ENCODE measurements around the gene CRTC3. TPM values are rescaled to one million over a fixed set of nuclear protein-coding genes. Genes with fewer than 3 reads are reported as not detected.

Gene CRTC3
- total and polyA plus RNA-seq, 2 of the 13 experiments (the other 11 are each of a cell fraction or from before 2014, with no cell fraction given) = 8.4 to 11.8 TPM

DNA sequence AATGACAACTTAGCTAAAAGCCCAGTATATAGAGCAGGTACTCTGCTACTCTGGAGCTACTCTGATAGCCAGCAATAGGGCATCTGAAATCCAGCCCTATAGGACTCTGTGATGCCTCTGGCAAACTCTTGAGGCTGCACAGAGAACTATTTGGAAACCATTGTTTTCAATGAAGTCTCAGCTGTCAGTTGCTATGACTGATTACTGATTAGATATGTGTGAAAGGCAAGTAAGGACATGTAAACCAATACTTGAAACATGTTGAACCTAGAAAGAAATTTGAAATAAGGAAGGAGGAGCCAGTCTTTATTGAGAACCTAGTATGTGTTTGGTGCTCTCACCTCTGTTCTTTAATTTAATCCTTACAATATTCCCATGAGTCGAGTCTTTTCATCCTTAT is 40.2 kb upstream of the CRTC3 start (continued):
- TF ChIP-seq ZNF230 (CRISPR knock-in tag; IDR thresholded peaks at IDR 0.05) (no peak), ZMYM2 (CRISPR knock-in tag; IDR thresholded peaks at IDR 0.05) (0 out of 2 replicates have a peak, but pooled peaks have one; percentile 1), ELF1 (CRISPR knock-in tag; IDR thresholded peaks at IDR 0.05) (no peak), HOXA5 (CRISPR knock-in tag; IDR thresholded peaks at IDR 0.05) (no peak), EHMT2 (IDR thresholded peaks at IDR 0.05; ENCODE audit: borderline replicate concordance, low read depth, low read length) (no peak), SMARCC2 (IDR thresholded peaks at IDR 0.05) (no peak), ZNF552 (CRISPR knock-in tag; IDR thresholded peaks at IDR 0.05; ENCODE audit: borderline replicate concordance) (no peak), AKAP8 (CRISPR knock-in tag; IDR thresholded peaks at IDR 0.05) (peak; percentile 3; the same call in 1 of the 2 replicates)

DNA sequence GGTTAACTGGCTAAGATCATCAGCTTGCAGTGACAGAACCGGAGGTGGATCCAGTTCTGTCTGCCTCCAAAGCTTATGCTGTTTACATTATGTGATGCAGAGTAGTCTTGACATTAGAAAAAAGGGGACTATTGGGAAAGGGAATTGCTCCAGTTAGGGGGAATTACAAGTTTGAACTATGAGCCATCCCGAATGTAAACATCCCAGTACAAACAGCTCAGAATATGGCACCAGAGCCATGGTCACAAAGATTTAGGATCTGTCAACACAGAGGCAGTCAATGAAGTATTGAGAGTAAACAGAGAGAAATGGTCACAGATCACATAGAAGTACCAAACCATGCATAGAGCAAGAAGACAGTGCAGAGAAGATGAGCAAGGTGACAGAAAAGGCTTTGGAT is 39.8 kb upstream of the CRTC3 start:
- no TSS peak for BruUV-seq (replicated peaks)
- Histone ChIP-seq H3K4me3 (replicated peaks in 1 of 3; ENCODE audit: insufficient read depth in 1 of 3, low read depth in 2 of 3, low read length in 3 of 3) (no peak overlapping the region; a peak in 1 of 6 replicates), H3K27ac (ENCODE audit: extremely low read length, insufficient read depth, low read length) (peak overlapping the region; percentile 52), H3K27me3 (ENCODE audit: control insufficient read depth in 1 of 2, insufficient read depth in 2 of 2, low read length in 2 of 2) (no peaks in the 10 kb centered on the region), H3K79me2 (ENCODE audit: insufficient read depth, low read length) (no peaks in the 10 kb centered on the region), H3K9ac (ENCODE audit: insufficient read depth, low read depth, low read length) (no peak overlapping the region), H3K36me3 (replicated peaks in 1 of 2; ENCODE audit: control insufficient read depth in 1 of 2, insufficient read depth in 2 of 2, low read length in 2 of 2) (peaks cover 4 to 42% of the 10 kb centered on the region in 2 experiments), H3K9me3 (ENCODE audit: low read length) (no peaks in the 10 kb centered on the region), H4K20me1 (ENCODE audit: insufficient read depth, low read length) (no peaks in the 10 kb centered on the region; the same call in 1 of the 2 replicates), H2AFZ (ENCODE audit: low read length) (no peak overlapping the region), H3K4me1 (ENCODE audit: insufficient read depth, low read length) (peaks cover 38% of the 10 kb centered on the region), H3K4me2 (ENCODE audit: low read depth, low read length) (peak overlapping the region; percentile 68)
- in situ Hi-C loops (cut with HindIII; ENCODE audit: extremely low pct_ligation_motif_present, low pct_unique_long_range_greater_than_20kb) = loop anchor here (10.0 kb wide), 1 partner anchor 125 kb away; no protein-coding TSS in a partner anchor
- ChIA-PET POLR2A (interaction anchor here (0.5 to 1.2 kb wide), 5 partner anchors 20 to 240 kb away, joined by 3 to 4 read pairs (median 3); partner anchors contain the start of genes CRTC3, IQGAP1 and TTLL13), CTCF (ENCODE audit: low intra/inter-chr PET ratio, low total read pairs) (no interaction called here)
- peak; percentile 99 for ATAC-seq
- intact Hi-C loops (cut with micrococcal nuclease; ENCODE audit: unreplicated experiment) = loop anchor here (5.0 kb wide), 1 partner anchor 382 kb away; no protein-coding TSS in a partner anchor
- peak; percentile 94 for DNase-seq (ENCODE audit: low spot score)
- FAIRE-seq = peak; percentile 98
- 2% methylated on average over 2 of the region's 2 CpGs for WGBS (ENCODE audit: low lambda C conversion rate)
- TF ChIP-seq, protein P1, sequence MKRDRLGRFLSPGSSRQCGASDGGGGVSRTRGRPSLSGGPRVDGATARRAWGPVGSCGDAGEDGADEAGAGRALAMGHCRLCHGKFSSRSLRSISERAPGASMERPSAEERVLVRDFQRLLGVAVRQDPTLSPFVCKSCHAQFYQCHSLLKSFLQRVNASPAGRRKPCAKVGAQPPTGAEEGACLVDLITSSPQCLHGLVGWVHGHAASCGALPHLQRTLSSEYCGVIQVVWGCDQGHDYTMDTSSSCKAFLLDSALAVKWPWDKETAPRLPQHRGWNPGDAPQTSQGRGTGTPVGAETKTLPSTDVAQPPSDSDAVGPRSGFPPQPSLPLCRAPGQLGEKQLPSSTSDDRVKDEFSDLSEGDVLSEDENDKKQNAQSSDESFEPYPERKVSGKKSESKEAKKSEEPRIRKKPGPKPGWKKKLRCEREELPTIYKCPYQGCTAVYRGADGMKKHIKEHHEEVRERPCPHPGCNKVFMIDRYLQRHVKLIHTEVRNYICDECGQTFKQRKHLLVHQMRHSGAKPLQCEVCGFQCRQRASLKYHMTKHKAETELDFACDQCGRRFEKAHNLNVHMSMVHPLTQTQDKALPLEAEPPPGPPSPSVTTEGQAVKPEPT (CRISPR knock-in tag; IDR thresholded peaks at IDR 0.05; ENCODE audit: low read depth) = no peak
- no peak for TF ChIP-seq ZFAT (CRISPR knock-in tag; conservative IDR thresholded peaks at IDR 0.05)
- TF ChIP-seq SRSF4 (IDR thresholded peaks at IDR 0.05; ENCODE audit: low read depth, low read length, poor library complexity, severe bottlenecking) = no peak
- TF ChIP-seq SMAD9 (CRISPR knock-in tag; IDR thresholded peaks at IDR 0.05) = no peak
- TF ChIP-seq ZNF432 (CRISPR knock-in tag; IDR thresholded peaks at IDR 0.05; ENCODE audit: borderline replicate concordance) = no peak
- TF ChIP-seq ZNF724P (CRISPR knock-in tag; IDR thresholded peaks at IDR 0.05; ENCODE audit: borderline replicate concordance) = peak; percentile 87; the same call in 1 of the 2 replicates
- TF ChIP-seq ZNF841 (CRISPR knock-in tag; IDR thresholded peaks at IDR 0.05; ENCODE audit: borderline replicate concordance) = no peak
- no peak for TF ChIP-seq NFYB (CRISPR knock-in tag; IDR thresholded peaks at IDR 0.05)
- no peak; the same call in 1 of the 2 replicates for TF ChIP-seq ELF1 (CRISPR knock-in tag; IDR thresholded peaks at IDR 0.05)
- TF ChIP-seq ATF1 (CRISPR knock-in tag; IDR thresholded peaks at IDR 0.05) = peak; percentile 75
